Stomach (tissue), 9 donors: ENCODE data around the gene KIF5A. TPM values are rescaled to one million over a fixed set of nuclear protein-coding genes. Genes with fewer than 3 reads are reported as not detected.

Source experiments
- DNase-seq, 2 donors: peaks; one replicate each; pipeline versions ENCODE4 v3.0.0 to v3.0.0-alpha.2; 2013 to 2019
- H3K27ac ChIP-seq, 5 donors: fragments of 200-600 bp in 4 of 5; sonication (generic) in 4 of 5; one replicate each; pipeline ENCODE4 v1.5.1; 2013 to 2019; ENCODE audit warnings: mild to moderate bottlenecking in 1 of 5, moderate library complexity in 1 of 5
- H3K27me3 ChIP-seq, 3 donors: fragments of 200-600 bp; sonication (generic); one replicate each; pipeline ENCODE4 v1.5.1; 2017 to 2019; ENCODE audit warnings: mixed run types in 1 of 3
- H3K36me3 ChIP-seq, 4 donors: fragments of 200-600 bp; sonication (generic); 1 replicate in 3 of 4; 2 replicates in 1 of 4; pipeline ENCODE4 v1.5.1; 2016 to 2019
- H3K4me1 ChIP-seq, 4 donors: fragments of 200-600 bp; sonication (generic); one replicate each; pipeline ENCODE4 v1.5.1; 2016 to 2019
- H3K4me3 ChIP-seq, 4 donors: fragments of 200-600 bp; sonication (generic) in 3 of 4; one replicate each; pipeline ENCODE4 v1.5.1; 2016 to 2019; ENCODE audit warnings: mild to moderate bottlenecking in 1 of 4
- H3K9me3 ChIP-seq, 4 donors: fragments of 200-600 bp; sonication (generic); one replicate each; pipeline ENCODE4 v1.5.1; 2016 to 2019
- CTCF ChIP-seq, 7 experiments: fragments of 450-650 bp in 4 of 7; fragments of 200-600 bp in 3 of 7; sonication (generic) in 3 of 7; IDR thresholded peaks; one replicate each; pipeline ENCODE4 v1.5.1; 2016 to 2019; ENCODE audit warnings: antibody characterized with exemption in 7 of 7, control low read depth in 2 of 7, mild to moderate bottlenecking in 1 of 7
- EP300 ChIP-seq: sonication (generic); formaldehyde crosslinking; IDR thresholded peaks from one replicate; pipeline ENCODE4 v1.6.1; 2017; ENCODE audit warnings: antibody characterized with exemption
- POLR2A ChIP-seq, 4 donors: fragments of 450-650 bp; IDR thresholded peaks; one replicate each; pipeline ENCODE4 v1.6.1; 2016; ENCODE audit warnings: antibody characterized with exemption in 4 of 4, control low read depth in 2 of 4, mild to moderate bottlenecking in 1 of 4, moderate library complexity in 1 of 4
- POLR2AphosphoS5 ChIP-seq, 3 donors: sonication (generic); formaldehyde crosslinking; IDR thresholded peaks; one replicate each; pipeline ENCODE4 v1.6.1; 2016; ENCODE audit warnings: antibody characterized with exemption in 3 of 3
- WGBS, 5 donors: extraction: QIAGEN DNeasy Blood & Tissue Kit in 3 of 5; methylation state at CpG; one replicate each; pipeline versions ENCODE4 v1.1.5 to v1.1.7; 2013 to 2018; 5-methylcytosine and 5-hydroxymethylcytosine counted together
- intact Hi-C: fragments of 100-400 bp; cut with DNase I; formaldehyde crosslinking; loops from one replicate; pipeline ENCODE4 v1.15.1; 2023; ENCODE audit warnings: low total_unique reads
- polyA plus RNA-seq, 3 donors: library from polyadenylated mRNA; stranded (reverse); fragments of 200-250 nt; gene quantifications; one replicate each; pipeline ENCODE4 v1.2.3, GENCODE V29; 2013
- total RNA-seq, 5 donors: library from RNA; depleted of rRNA; stranded (reverse); fragments of >200 nt; gene quantifications; one replicate each; pipeline versions ENCODE4 v1.1.0 to v1.2.3, GENCODE V29; 2014 to 2016
- donor health status: healthy with polysubstance abuse.
- donor health status: Bipolar disorder and iron deficiency.
- donor health status: healthy.

KIF5A gene
- total and polyA plus RNA-seq, 8 donors = 0.19 to 2.3 (median 1.3) TPM; not detected in 1

- H3K4me1 ChIP-seq = peaks cover 22 to 57% (median 41%) of the 10 kb centered on the region in 4 donors
- peak overlapping the region in 2 of 5 donors; percentile 34 to 99 for H3K27ac ChIP-seq
- H3K4me3 ChIP-seq = no peak overlapping the region
- intact Hi-C loops = no loop called here
- 82 to 85% (median 83%) methylated on average over 9 of the region's 9 CpGs for WGBS, 5 donors
- H3K36me3 ChIP-seq = peaks cover 75 to 85% (median 82%) of the 10 kb centered on the region in 4 donors
- H3K27me3 ChIP-seq = no peaks in the 10 kb centered on the region
- DNase-seq = no peak
- H3K9me3 ChIP-seq = no peaks in the 10 kb centered on the region
- TF ChIP-seq POLR2A (IDR thresholded peaks at IDR 0.05) = no peak
- TF ChIP-seq POLR2AphosphoS5 (IDR thresholded peaks at IDR 0.05) = no peak
- no peak for TF ChIP-seq CTCF (IDR thresholded peaks at IDR 0.05)
- no peak for TF ChIP-seq EP300
Measured at GRCh38 chr12:57514720-57515407, 35.0 kb upstream of the KIF5A start.

DNA sequence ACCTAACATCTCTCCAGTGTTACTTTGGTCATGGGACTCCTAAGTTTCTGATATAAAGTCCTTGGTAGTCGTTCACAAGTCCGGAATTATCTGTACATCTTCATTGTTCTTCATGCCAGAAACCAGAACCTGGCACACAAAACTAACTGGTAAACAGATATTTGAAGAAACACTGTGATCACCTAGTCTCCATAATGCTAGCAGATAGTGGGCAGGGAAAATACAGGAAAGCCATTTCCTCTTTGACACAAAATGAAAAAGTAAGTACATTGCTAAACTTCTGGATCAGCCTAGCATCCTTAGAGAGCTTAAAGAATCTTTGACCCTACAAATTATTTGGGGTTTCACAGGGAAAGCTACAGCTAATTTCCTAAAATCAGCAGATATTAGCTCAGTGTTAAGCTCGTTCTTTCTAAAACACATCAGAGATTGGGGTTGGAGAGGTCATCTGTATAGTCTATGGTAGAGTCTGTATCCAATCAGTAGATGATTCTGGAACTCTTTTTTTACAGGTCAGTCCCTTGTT is 34.4 kb upstream of the KIF5A start:
- H3K9me3 ChIP-seq = no peaks in the 10 kb centered on the region
- no peak for DNase-seq
- H3K27me3 ChIP-seq = no peaks in the 10 kb centered on the region
- H3K36me3 ChIP-seq = peaks cover 74 to 79% (median 76%) of the 10 kb centered on the region in 4 donors
- intact Hi-C loops = no loop called here
- H3K4me1 ChIP-seq = peaks cover 22 to 57% (median 43%) of the 10 kb centered on the region in 4 donors
- TF ChIP-seq EP300 (no peak), POLR2A (IDR thresholded peaks at IDR 0.05) (no peak), POLR2AphosphoS5 (IDR thresholded peaks at IDR 0.05) (no peak), CTCF (IDR thresholded peaks at IDR 0.05) (no peak)
- H3K4me3 ChIP-seq = no peak overlapping the region
- 37 to 72% (median 56%) methylated on average over 3 of the region's 3 CpGs for WGBS, 5 donors
- H3K27ac ChIP-seq = peak overlapping the region in 2 of 5 donors; percentile 34 to 99

- no peaks in the 10 kb centered on the region for H3K27me3 ChIP-seq
- no peaks in the 10 kb centered on the region for H3K9me3 ChIP-seq
- H3K4me1 ChIP-seq = peaks cover 25 to 61% (median 46%) of the 10 kb centered on the region in 4 donors
- no peak overlapping the region for H3K4me3 ChIP-seq
- 69 to 80% (median 72%) methylated on average over 11 of the region's 11 CpGs for WGBS, 5 donors
- no peak for TF ChIP-seq POLR2AphosphoS5 (IDR thresholded peaks at IDR 0.05)
- TF ChIP-seq CTCF (IDR thresholded peaks at IDR 0.05) = no peak
- TF ChIP-seq EP300 = no peak
- TF ChIP-seq POLR2A (IDR thresholded peaks at IDR 0.05) = no peak
- peak overlapping the region in 3 of 5 donors; percentile 1 to 99 (median 99) for H3K27ac ChIP-seq
- intact Hi-C loops = no loop called here
- peaks cover 68 to 73% (median 70%) of the 10 kb centered on the region in 4 donors for H3K36me3 ChIP-seq
- no peak for DNase-seq
Measured at GRCh38 chr12:57515934-57516541, 33.8 kb upstream of the KIF5A start.

DNA sequence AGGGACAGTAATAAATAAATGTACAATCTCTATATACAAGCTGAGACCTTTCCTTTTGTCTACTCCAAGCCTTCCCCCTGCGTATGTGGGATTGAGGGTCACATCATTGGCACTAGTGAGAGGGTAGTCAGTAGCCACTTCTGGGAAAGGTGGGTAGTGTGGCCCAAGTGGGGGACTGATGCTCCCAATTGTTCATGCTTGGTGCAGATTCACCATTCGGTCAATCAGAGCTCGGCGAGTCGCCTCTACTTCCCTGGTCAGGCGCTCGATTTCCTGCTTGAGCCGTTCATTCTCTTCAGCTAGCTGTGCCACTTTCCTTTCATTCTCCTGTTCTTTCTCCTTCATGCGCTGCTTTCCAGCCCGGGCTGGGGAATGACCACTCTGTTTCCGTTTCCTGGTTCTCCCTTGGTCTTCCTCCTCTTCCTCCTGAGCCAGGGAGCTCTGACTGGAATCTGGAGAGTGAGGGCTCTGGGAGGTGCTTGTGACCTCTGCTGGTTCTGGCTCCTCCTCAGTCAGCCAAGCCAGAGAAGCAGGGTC is 33.2 kb upstream of the KIF5A start:
- Histone ChIP-seq H3K27me3 (no peaks in the 10 kb centered on the region), H3K36me3 (peaks cover 61 to 66% (median 64%) of the 10 kb centered on the region in 4 donors), H3K27ac (peak overlapping the region; percentile 13 to 99 (median 99)), H3K4me1 (peaks cover 31 to 67% (median 53%) of the 10 kb centered on the region in 4 donors), H3K9me3 (no peaks in the 10 kb centered on the region), H3K4me3 (no peak overlapping the region)
- no peak for DNase-seq
- WGBS, 5 donors = 81 to 88% (median 83%) methylated on average over 11 of the region's 11 CpGs
- intact Hi-C loops = no loop called here
- TF ChIP-seq POLR2AphosphoS5 (IDR thresholded peaks at IDR 0.05) (no peak), EP300 (no peak), POLR2A (IDR thresholded peaks at IDR 0.05) (no peak), CTCF (IDR thresholded peaks at IDR 0.05) (no peak)
